ENCODE data around the gene TTR.

TTR gene

DNA sequence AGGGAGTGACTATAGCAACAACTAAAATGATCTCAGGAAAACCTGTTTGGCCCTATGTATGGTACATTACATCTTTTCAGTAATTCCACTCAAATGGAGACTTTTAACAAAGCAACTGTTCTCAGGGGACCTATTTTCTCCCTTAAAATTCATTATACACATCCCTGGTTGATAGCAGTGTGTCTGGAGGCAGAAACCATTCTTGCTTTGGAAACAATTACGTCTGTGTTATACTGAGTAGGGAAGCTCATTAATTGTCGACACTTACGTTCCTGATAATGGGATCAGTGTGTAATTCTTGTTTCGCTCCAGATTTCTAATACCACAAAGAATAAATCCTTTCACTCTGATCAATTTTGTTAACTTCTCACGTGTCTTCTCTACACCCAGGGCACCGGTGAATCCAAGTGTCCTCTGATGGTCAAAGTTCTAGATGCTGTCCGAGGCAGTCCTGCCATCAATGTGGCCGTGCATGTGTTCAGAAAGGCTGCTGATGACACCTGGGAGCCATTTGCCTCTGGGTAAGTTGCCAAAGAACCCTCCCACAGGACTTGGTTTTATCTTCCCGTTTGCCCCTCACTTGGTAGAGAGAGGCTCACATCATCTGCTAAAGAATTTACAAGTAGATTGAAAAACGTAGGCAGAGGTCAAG is 955 bp downstream of the TTR start:
- no peak for DNase-seq (ENCODE audit: low read depth)
- TF ChIP-seq, protein P1, sequence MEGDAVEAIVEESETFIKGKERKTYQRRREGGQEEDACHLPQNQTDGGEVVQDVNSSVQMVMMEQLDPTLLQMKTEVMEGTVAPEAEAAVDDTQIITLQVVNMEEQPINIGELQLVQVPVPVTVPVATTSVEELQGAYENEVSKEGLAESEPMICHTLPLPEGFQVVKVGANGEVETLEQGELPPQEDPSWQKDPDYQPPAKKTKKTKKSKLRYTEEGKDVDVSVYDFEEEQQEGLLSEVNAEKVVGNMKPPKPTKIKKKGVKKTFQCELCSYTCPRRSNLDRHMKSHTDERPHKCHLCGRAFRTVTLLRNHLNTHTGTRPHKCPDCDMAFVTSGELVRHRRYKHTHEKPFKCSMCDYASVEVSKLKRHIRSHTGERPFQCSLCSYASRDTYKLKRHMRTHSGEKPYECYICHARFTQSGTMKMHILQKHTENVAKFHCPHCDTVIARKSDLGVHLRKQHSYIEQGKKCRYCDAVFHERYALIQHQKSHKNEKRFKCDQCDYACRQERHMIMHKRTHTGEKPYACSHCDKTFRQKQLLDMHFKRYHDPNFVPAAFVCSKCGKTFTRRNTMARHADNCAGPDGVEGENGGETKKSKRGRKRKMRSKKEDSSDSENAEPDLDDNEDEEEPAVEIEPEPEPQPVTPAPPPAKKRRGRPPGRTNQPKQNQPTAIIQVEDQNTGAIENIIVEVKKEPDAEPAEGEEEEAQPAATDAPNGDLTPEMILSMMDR (conservative IDR thresholded peaks at IDR 0.05; ENCODE audit: control insufficient read depth, insufficient read depth, low read depth, low read length), result no peak
- H3K4me3 ChIP-seq (ENCODE audit: control insufficient read depth, low read depth, low read length), result no peak overlapping the region

DNA sequence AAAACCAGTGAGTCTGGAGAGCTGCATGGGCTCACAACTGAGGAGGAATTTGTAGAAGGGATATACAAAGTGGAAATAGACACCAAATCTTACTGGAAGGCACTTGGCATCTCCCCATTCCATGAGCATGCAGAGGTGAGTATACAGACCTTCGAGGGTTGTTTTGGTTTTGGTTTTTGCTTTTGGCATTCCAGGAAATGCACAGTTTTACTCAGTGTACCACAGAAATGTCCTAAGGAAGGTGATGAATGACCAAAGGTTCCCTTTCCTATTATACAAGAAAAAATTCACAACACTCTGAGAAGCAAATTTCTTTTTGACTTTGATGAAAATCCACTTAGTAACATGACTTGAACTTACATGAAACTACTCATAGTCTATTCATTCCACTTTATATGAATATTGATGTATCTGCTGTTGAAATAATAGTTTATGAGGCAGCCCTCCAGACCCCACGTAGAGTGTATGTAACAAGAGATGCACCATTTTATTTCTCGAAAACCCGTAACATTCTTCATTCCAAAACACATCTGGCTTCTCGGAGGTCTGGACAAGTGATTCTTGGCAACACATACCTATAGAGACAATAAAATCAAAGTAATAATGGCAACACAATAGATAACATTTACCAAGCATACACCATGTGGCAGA is 3.6 kb downstream of the TTR start:
- TF ChIP-seq, protein P1 (conservative IDR thresholded peaks at IDR 0.05; ENCODE audit: control insufficient read depth, insufficient read depth, low read depth, low read length), result no peak
- no peak overlapping the region for H3K4me3 ChIP-seq (ENCODE audit: control insufficient read depth, low read depth, low read length)
- DNase-seq (ENCODE audit: low read depth), result no peak

DNA sequence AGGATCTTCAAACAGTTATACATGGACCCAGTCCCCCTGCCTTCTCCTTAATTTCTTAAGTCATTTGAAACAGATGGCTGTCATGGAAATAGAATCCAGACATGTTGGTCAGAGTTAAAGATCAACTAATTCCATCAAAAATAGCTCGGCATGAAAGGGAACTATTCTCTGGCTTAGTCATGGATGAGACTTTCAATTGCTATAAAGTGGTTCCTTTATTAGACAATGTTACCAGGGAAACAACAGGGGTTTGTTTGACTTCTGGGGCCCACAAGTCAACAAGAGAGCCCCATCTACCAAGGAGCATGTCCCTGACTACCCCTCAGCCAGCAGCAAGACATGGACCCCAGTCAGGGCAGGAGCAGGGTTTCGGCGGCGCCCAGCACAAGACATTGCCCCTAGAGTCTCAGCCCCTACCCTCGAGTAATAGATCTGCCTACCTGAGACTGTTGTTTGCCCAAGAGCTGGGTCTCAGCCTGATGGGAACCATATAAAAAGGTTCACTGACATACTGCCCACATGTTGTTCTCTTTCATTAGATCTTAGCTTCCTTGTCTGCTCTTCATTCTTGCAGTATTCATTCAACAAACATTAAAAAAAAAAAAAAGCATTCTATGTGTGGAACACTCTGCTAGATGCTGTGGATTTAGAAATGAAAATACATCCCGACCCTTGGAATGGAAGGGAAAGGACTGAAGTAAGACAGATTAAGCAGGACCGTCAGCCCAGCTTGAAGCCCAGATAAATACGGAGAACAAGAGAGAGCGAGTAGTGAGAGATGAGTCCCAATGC is 4.6 kb downstream of the TTR start:
- DNase-seq (ENCODE audit: low read depth), result peak; percentile 11
- TF ChIP-seq, protein P1 (conservative IDR thresholded peaks at IDR 0.05; ENCODE audit: control insufficient read depth, insufficient read depth, low read depth, low read length), result no peak

DNA sequence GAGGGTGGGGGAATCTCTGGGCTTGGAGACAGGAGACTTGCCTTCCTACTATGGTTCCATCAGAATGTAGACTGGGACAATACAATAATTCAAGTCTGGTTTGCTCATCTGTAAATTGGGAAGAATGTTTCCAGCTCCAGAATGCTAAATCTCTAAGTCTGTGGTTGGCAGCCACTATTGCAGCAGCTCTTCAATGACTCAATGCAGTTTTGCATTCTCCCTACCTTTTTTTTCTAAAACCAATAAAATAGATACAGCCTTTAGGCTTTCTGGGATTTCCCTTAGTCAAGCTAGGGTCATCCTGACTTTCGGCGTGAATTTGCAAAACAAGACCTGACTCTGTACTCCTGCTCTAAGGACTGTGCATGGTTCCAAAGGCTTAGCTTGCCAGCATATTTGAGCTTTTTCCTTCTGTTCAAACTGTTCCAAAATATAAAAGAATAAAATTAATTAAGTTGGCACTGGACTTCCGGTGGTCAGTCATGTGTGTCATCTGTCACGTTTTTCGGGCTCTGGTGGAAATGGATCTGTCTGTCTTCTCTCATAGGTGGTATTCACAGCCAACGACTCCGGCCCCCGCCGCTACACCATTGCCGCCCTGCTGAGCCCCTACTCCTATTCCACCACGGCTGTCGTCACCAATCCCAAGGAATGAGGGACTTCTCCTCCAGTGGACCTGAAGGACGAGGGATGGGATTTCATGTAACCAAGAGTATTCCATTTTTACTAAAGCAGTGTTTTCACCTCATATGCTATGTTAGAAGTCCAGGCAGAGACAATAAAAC is 6.5 kb downstream of the TTR start:
- TF ChIP-seq, protein P1 (conservative IDR thresholded peaks at IDR 0.05; ENCODE audit: control insufficient read depth, insufficient read depth, low read depth, low read length), result no peak
- H3K4me3 ChIP-seq (ENCODE audit: control insufficient read depth, low read depth, low read length), result no peak overlapping the region
- DNase-seq (ENCODE audit: low read depth), result no peak

More for the DNA sequence above, 4.6 kb downstream of the TTR start:
- H3K4me3 ChIP-seq (ENCODE audit: control insufficient read depth, low read depth, low read length), result no peak overlapping the region

DNA sequence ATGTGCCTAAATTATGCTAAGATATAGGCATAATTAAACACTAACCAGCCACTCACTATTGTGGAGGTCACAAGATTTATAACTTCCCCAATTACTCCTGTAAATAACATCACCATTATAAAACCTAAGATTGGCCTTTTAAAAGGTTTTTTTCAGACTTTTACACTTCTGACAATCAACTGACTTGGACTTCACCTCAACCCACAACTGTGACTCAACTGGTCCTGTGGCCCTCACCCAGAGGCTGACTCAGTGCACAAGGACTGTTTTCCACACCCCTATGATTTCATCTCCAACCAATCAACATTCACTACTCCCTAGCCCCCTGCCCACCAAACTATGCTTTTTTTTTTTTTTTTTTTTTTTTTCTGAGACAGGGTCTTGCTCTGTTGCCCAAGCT is 11.6 kb downstream of the TTR start:
- TF ChIP-seq, protein P1 (conservative IDR thresholded peaks at IDR 0.05; ENCODE audit: control insufficient read depth, insufficient read depth, low read depth, low read length), result no peak
- DNase-seq (ENCODE audit: low read depth), result peak; percentile 64
- H3K4me3 ChIP-seq (ENCODE audit: control insufficient read depth, low read depth, low read length), result no peak overlapping the region

DNA sequence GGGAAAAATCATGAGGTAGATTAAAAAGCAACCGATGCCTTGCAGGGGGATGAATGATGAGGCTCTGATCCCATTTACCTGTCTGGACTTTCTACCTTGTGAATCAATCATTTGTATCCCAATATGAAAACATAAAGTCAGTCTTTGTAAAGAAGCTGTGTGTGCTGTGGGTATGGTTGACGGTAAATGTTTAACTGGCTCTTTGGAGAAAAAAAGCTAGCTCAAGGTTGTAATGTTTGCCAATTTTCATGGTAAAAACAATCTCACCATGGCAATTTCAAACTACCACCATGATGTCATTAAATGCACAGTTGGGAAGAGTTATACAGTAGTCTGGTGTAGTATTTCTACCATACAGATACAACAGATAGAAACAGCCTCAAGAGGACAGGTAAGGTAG is 14.6 kb downstream of the TTR start:
- H3K4me3 ChIP-seq (ENCODE audit: control insufficient read depth, low read depth, low read length), result no peak overlapping the region
- TF ChIP-seq, protein P1 (conservative IDR thresholded peaks at IDR 0.05; ENCODE audit: control insufficient read depth, insufficient read depth, low read depth, low read length), result no peak
- no peak for DNase-seq (ENCODE audit: low read depth)
